Measurements from ENCODE around the gene BNIPL.

Gene BNIPL

GRCh38 chr1:151050051-151050688 lies 13.8 kb downstream of the BNIPL start:
- Histone ChIP-seq H3K4me2 (no peak overlapping the region), H3K4me3 (no peak overlapping the region), H3K27ac (no peak overlapping the region), H3K4me1 (peaks cover 16% of the 10 kb centered on the region), H3K9ac (no peak overlapping the region), H4K20me1 (peaks cover 86% of the 10 kb centered on the region), H3K36me3 (peaks cover 59% of the 10 kb centered on the region), H3K9me3 (peaks cover 5% of the 10 kb centered on the region; the same call in 1 of the 2 replicates), H3K27me3 (peaks cover 47% of the 10 kb centered on the region)
- TF ChIP-seq Cebpa-rat (IDR thresholded peaks at IDR 0.05), result no peak

GRCh38 chr1:151051356-151052009 lies 15.1 kb downstream of the BNIPL start:
- Histone ChIP-seq H3K4me1 (peaks cover 29% of the 10 kb centered on the region), H3K4me3 (no peak overlapping the region), H3K4me2 (no peak overlapping the region), H3K27ac (no peak overlapping the region), H3K9ac (no peak overlapping the region), H3K27me3 (peaks cover 38% of the 10 kb centered on the region), H3K36me3 (peaks cover 72% of the 10 kb centered on the region), H4K20me1 (peaks cover 90% of the 10 kb centered on the region), H3K9me3 (peaks cover 5% of the 10 kb centered on the region; the same call in 1 of the 2 replicates)
- no peak for TF ChIP-seq Cebpa-rat (IDR thresholded peaks at IDR 0.05)

GRCh38 chr1:151054971-151055547 lies 18.7 kb downstream of the BNIPL start:
- Histone ChIP-seq H3K4me2 (peak overlapping the region; percentile 95), H3K4me1 (peaks cover 39% of the 10 kb centered on the region), H3K36me3 (peaks cover 79% of the 10 kb centered on the region), H3K27me3 (peaks cover 2% of the 10 kb centered on the region), H3K9me3 (no peaks in the 10 kb centered on the region), H4K20me1 (peaks cover 81% of the 10 kb centered on the region), H3K9ac (no peak overlapping the region), H3K27ac (no peak overlapping the region), H3K4me3 (no peak overlapping the region)
- TF ChIP-seq Cebpa-rat (IDR thresholded peaks at IDR 0.05), result no peak

GRCh38 chr1:151055581-151055980 lies 19.2 kb downstream of the BNIPL start:
- Histone ChIP-seq H3K9me3 (no peaks in the 10 kb centered on the region), H3K4me3 (no peak overlapping the region), H3K27ac (no peak overlapping the region), H3K9ac (peak overlapping the region; percentile 66; the same call in 1 of the 2 replicates), H4K20me1 (peaks cover 76% of the 10 kb centered on the region), H3K36me3 (peaks cover 74% of the 10 kb centered on the region), H3K27me3 (no peaks in the 10 kb centered on the region; the same call in 1 of the 2 replicates), H3K4me2 (peak overlapping the region; percentile 95), H3K4me1 (peaks cover 39% of the 10 kb centered on the region)
- TF ChIP-seq Cebpa-rat (IDR thresholded peaks at IDR 0.05), result no peak

DNA sequence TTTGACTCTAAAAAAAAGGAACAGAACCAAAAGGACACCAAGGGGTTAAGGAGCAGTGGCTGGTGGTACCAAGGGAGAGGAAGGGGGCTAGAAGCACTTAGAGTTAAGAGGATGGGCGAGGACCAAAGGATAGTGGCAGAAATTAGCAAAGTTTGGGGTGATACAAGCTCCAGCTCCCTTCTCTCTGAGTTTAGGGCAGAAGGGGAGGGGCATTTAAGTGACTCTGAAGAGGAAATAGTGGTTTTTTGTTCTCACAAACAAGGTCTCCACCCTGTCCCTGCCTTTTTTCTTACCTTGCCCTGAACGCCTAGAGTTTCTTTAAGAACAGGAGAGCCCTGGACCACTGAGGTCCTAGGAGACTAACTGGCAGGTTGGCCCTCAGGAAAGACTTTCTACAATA lies 19.8 kb downstream of the BNIPL start:
- Histone ChIP-seq H3K36me3 (peaks cover 68% of the 10 kb centered on the region), H4K20me1 (peaks cover 73% of the 10 kb centered on the region), H3K4me2 (peak overlapping the region; percentile 95), H3K4me3 (peak overlapping the region; percentile 31; the same call in 1 of the 2 replicates), H3K9ac (peak overlapping the region; percentile 66), H3K27me3 (no peaks in the 10 kb centered on the region), H3K27ac (no peak overlapping the region), H3K9me3 (no peaks in the 10 kb centered on the region), H3K4me1 (peaks cover 41% of the 10 kb centered on the region)
- TF ChIP-seq Cebpa-rat (IDR thresholded peaks at IDR 0.05), result no peak

DNA sequence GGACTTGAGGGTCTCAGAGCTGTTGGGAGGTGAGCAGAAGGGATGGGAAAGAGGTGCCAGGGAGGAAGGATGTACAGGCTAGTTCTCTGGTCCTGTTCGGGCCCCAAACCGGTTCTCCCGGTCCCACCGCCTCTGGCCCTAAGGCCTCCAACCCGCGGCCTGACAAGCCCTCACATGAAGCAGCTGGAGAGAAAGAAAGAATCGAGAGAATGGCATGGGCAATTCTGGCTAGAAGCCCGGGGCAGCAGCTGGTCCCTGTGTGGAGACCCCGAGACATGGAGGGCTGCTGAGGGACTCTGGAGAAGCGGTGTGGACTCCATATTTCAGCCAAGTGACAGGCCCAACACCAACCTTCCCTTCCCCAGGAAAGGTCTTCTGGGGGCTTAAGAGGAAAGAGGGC lies 22.3 kb downstream of the BNIPL start:
- Histone ChIP-seq H4K20me1 (peaks cover 54% of the 10 kb centered on the region), H3K36me3 (peaks cover 56% of the 10 kb centered on the region), H3K4me1 (peaks cover 66% of the 10 kb centered on the region), H3K9ac (peak overlapping the region; percentile 93), H3K4me2 (peak overlapping the region; percentile 95), H3K9me3 (no peaks in the 10 kb centered on the region; the same call in 1 of the 2 replicates), H3K27me3 (no peaks in the 10 kb centered on the region), H3K4me3 (peak overlapping the region; percentile 94), H3K27ac (peak overlapping the region; percentile 90)
- TF ChIP-seq Cebpa-rat (IDR thresholded peaks at IDR 0.05), result no peak

GRCh38 chr1:151059109-151060006 lies 23.0 kb downstream of the BNIPL start, which contains the start of gene CDC42SE1:
CDC42SE1 (minus strand) TSS chr1:151059622; CDS start chr1:151055730, 3,892 bp downstream.
- peaks cover 73% of the 10 kb centered on the region for H3K4me1 ChIP-seq
- peaks cover 51% of the 10 kb centered on the region for H4K20me1 ChIP-seq
- TF ChIP-seq Cebpa-rat (IDR thresholded peaks at IDR 0.05), result peak; percentile 98

DNA sequence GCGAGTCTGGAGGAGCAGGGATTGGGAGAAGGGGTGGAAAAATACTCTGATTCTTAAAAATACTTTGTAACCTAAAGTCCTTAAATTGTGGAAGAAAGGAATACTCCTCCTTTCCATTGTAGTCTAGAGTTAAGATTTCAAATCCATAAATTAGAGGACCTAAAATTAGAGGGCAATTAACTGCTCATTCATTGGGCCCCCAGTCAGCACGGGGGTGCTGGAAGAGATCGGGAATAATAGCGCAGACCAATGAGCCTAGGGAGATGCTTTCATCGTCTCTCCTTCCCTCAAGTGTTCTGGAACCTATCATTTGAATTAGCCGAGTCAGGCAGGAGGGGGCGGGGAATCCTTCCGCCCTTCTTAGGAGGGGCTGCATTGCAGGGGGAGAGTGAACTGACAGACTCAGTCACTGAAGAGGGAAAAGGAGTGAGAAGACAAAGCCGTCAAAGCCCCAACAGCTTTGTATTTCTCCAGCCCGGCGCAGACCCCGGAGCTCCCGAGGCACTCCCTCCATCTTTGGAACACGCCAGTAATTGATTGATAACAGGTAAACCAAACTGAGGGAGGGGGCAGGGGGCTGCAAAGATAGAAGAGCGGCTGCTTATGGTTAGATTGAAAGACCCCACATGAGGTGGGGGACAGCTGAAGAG lies 23.7 kb downstream of the BNIPL start, which contains the start of gene MLLT11:
Gene MLLT11, plus strand, starts transcription at position 391 of the 650 bp plus-strand sequence. CDS start 6,828 bp downstream, outside the sequence.
- Histone ChIP-seq H3K27me3 (no peaks in the 10 kb centered on the region), H3K9ac (peak within 1 kb of the TSS; percentile 93), H3K4me2 (peak within 1 kb of the TSS; percentile 95), H3K36me3 (peaks cover 53% of the 10 kb centered on the region), H3K9me3 (no peaks in the 10 kb centered on the region; the same call in 1 of the 2 replicates), H3K4me3 (peak within 1 kb of the TSS; percentile 94), H4K20me1 (peaks cover 46% of the 10 kb centered on the region), H3K4me1 (peaks cover 77% of the 10 kb centered on the region), H3K27ac (peak within 1 kb of the TSS; percentile 90)
- TF ChIP-seq Cebpa-rat (IDR thresholded peaks at IDR 0.05), result no peak

More at GRCh38 chr1:151059109-151060006, 23.0 kb downstream of the BNIPL start, which contains the start of gene CDC42SE1:
- H3K36me3 ChIP-seq, result peaks cover 56% of the 10 kb centered on the region
- H3K27ac ChIP-seq, result peak within 1 kb of the TSS; percentile 90
- H3K9ac ChIP-seq, result peak within 1 kb of the TSS; percentile 93
- no peaks in the 10 kb centered on the region for H3K27me3 ChIP-seq
- no peaks in the 10 kb centered on the region; the same call in 1 of the 2 replicates for H3K9me3 ChIP-seq
- H3K4me2 ChIP-seq, result peak within 1 kb of the TSS; percentile 95
- peak within 1 kb of the TSS; percentile 94 for H3K4me3 ChIP-seq

Data from BLaER1 (cell line).